ENCODE results near the gene INSL4.

DNA sequence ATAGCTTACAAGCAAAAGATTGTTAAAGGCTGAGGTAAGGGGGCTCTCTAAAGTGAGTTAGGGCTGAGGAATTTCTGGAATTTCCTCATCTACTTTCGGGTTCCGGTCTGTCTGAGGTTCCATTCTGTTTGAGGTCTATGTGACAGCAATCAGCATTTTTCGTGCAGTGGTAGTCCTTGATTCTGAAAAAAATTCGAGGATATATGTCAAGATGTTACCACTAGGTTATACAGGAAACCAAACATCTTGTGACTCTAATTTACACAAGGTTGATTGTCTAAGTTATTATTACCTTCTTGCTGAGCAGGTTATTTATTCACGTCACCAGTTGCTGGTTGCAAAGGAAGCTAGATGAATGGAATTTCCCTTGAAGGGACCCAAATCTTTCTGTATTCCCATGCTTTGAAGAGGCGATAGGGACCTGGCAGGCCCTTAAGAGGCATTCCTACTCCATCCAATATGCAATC is 38.1 kb downstream of the INSL4 start:
- TF ChIP-seq EGR1 (IDR thresholded peaks at IDR 0.05) (no peak), NFIC (IDR thresholded peaks at IDR 0.05) (no peak), REST (IDR thresholded peaks at IDR 0.05; ENCODE audit: low read depth) (no peak), RAD21 (IDR thresholded peaks at IDR 0.05; ENCODE audit: low read depth) (no peak), EP300 (IDR thresholded peaks at IDR 0.05; ENCODE audit: borderline replicate concordance) (no peak), USF1 (IDR thresholded peaks at IDR 0.05) (no peak)
